ENCODE results near the gene ACOX3. TPM values are rescaled to one million over a fixed set of nuclear protein-coding genes. Genes with fewer than 3 reads are reported as not detected.
A peak's percentile ranks its signal among the peaks of the same experiment; 100 is the strongest.

The ACOX3 gene
- total RNA-seq, 1 donor from 2014 or later: 59.7 TPM

DNA sequence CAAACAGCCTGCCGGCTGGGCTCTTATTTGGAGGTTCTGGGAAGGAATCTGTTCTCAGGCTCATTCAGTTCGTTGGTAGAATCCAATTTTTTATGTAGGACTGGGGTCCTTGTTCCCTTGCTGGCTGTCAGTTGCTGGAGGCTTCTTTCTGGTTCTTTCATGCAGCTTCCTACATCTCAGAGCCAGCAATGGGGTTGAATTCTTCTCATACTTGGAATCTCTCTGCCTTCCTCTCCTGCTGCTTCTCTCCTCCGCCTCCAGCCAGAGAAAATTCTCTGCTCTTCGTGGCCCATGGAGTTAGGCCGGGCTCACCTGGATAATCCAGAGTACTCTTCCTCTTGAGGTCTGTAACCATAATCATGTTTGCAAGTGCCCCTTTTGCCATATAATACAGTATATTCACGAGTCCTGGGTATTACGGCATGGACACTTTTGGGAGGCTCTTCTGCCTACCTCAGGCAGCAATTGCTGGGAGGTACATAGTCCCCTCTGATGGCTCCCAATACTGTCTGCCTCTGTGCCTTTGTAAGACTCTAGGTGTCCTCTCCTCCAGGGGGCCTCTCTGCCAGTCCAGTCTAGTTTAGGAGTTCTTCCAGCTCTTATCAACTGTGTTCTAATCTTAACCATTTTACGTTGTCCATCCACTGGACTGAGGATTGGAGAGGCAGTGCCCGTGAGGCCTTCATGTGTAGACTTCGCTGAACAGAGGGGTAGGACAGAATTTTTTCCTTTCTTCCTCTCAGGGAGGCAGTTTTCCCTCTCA lies 2.3 kb upstream of the ACOX3 start:
- no peak for DNase-seq (ENCODE audit: low spot score in 2 of 2, unreplicated experiment in 2 of 2)
- Mint-ChIP-seq H3K4me3 (peak overlapping the region; percentile 92), H3K27ac (peak overlapping the region; percentile 62), H3K9me3 (no peaks in the 10 kb centered on the region), H3K4me1 (peaks cover 57% of the 10 kb centered on the region), H3K36me3 (no peaks in the 10 kb centered on the region), H3K27me3 (ENCODE audit: low read depth) (no peaks in the 10 kb centered on the region)
- TF ChIP-seq, protein P1, sequence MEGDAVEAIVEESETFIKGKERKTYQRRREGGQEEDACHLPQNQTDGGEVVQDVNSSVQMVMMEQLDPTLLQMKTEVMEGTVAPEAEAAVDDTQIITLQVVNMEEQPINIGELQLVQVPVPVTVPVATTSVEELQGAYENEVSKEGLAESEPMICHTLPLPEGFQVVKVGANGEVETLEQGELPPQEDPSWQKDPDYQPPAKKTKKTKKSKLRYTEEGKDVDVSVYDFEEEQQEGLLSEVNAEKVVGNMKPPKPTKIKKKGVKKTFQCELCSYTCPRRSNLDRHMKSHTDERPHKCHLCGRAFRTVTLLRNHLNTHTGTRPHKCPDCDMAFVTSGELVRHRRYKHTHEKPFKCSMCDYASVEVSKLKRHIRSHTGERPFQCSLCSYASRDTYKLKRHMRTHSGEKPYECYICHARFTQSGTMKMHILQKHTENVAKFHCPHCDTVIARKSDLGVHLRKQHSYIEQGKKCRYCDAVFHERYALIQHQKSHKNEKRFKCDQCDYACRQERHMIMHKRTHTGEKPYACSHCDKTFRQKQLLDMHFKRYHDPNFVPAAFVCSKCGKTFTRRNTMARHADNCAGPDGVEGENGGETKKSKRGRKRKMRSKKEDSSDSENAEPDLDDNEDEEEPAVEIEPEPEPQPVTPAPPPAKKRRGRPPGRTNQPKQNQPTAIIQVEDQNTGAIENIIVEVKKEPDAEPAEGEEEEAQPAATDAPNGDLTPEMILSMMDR (IDR thresholded peaks at IDR 0.05; ENCODE audit: unreplicated experiment): no peak

DNA sequence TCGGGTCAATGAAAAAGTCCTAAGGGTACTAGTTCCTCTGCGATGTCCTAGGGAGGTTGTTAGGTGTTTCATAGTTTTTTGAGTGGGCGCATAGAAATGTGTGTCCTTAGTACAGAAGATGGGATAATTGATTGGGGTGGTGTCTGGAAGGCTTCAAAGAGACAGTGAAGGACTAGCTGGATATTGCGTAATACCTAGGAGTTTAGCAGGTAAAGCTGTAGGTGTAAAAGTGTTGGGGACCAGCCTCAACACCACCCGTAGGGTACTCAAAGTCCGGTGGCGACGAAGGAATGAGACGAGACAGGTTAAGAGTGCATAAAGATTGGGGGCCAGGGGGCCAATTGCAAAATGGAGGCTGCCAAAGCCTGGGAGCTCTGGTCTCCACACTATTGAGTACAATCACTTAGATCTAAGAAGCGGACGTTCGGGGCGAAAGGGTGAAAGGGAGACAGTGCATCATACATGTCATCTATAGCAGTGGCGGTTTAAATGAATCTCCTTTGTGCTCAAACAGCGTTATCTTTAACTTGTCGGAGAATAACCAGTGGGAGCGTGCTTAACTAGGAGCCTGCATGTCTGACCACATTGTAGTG lies 1.1 kb upstream of the ACOX3 start:
- H3K4me1 Mint-ChIP-seq: peaks cover 65% of the 10 kb centered on the region
- no peaks in the 10 kb centered on the region for H3K9me3 Mint-ChIP-seq
- H3K4me3 Mint-ChIP-seq: peak overlapping the region; percentile 92
- peak overlapping the region; percentile 58 for H3K27ac Mint-ChIP-seq
- no peaks in the 10 kb centered on the region for H3K36me3 Mint-ChIP-seq
- TF ChIP-seq, protein P1 (IDR thresholded peaks at IDR 0.05; ENCODE audit: unreplicated experiment): no peak
- DNase-seq (ENCODE audit: low spot score in 2 of 2, unreplicated experiment in 2 of 2): no peak
- no peaks in the 10 kb centered on the region for H3K27me3 Mint-ChIP-seq (ENCODE audit: low read depth)

DNA sequence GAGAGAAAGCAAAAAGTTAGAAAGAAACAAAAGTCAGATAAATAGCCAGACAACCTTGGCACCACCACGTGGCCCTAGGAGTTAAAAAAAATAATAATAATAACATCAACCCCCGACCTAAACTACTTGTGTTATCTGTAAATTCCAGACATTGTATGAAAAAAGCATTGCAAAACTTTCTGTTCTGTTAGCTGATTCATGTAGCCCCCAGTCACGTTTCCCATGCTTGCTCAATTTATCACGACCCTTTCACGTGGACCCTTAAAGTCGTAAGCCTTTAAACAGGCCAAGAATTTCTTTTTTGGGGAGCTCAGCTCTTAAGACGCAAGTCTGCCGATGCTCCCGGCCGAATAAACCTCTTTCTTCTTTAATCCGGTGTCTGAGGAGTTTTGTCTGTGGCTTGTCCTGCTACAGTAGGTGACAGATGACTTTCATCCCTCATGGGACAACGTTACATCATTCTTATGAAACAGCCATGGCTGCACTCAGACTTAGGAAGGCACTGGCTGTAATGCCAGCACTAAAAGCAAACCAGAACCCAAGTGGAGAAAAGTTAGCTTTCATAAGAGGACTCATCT lies 520 bp downstream of the ACOX3 start:
- DNase-seq (ENCODE audit: low spot score in 2 of 2, unreplicated experiment in 2 of 2): no peak
- Mint-ChIP-seq H3K36me3 (no peaks in the 10 kb centered on the region), H3K9me3 (no peaks in the 10 kb centered on the region), H3K4me1 (peaks cover 78% of the 10 kb centered on the region), H3K27me3 (ENCODE audit: low read depth) (no peaks in the 10 kb centered on the region), H3K27ac (peak overlapping the region; percentile 99), H3K4me3 (peak overlapping the region; percentile 92)
- TF ChIP-seq, protein P1 (IDR thresholded peaks at IDR 0.05; ENCODE audit: unreplicated experiment): no peak

DNA sequence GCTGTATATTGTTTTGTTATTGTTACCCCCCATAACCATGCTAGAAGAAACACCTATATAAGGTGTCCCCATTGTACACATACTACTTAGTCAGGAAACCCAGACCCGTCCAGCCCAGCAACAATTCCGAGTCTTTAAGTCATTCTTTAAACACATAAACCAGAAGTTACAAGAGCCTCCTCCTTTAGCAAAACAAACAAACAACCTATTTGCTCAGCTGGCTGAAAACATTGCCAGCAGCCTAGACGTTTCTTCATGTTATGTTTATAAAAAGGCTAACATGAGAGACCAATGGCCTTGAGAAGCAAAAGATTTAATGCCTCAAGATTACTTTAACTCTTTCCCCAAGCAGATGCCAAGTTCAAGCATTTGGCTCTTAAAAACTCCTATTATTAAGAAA lies 1.4 kb downstream of the ACOX3 start:
- DNase-seq (ENCODE audit: low spot score in 2 of 2, unreplicated experiment in 2 of 2): no peak
- Mint-ChIP-seq H3K4me1 (peaks cover 87% of the 10 kb centered on the region), H3K27me3 (ENCODE audit: low read depth) (no peaks in the 10 kb centered on the region), H3K27ac (peak overlapping the region; percentile 81), H3K4me3 (peak overlapping the region; percentile 92), H3K9me3 (no peaks in the 10 kb centered on the region), H3K36me3 (no peaks in the 10 kb centered on the region)
- TF ChIP-seq, protein P1 (IDR thresholded peaks at IDR 0.05; ENCODE audit: unreplicated experiment): no peak

DNA sequence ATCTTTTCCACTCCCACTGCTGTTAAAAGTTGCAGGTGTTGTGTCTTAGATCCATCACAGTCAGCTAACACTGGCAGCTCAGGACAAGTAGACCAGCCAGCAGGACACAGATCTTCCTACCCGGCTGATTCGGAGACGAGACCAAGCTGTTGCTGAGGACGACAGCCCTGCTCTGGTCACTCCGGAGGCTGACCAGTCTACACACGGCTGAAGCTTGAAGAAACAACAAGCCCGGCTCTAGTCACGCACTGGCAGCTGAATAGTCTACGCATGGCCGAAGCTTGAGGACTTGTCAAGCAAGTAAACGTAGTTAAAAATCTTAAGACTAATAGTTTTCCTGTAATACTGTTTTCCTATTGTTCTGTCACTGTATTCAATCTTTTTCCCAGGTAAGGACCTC lies 1.8 kb downstream of the ACOX3 start:
- no peak for DNase-seq (ENCODE audit: low spot score in 2 of 2, unreplicated experiment in 2 of 2)
- TF ChIP-seq, protein P1 (IDR thresholded peaks at IDR 0.05; ENCODE audit: unreplicated experiment): no peak
- H3K4me3 Mint-ChIP-seq: peak overlapping the region; percentile 92
- H3K9me3 Mint-ChIP-seq: no peaks in the 10 kb centered on the region
- H3K27me3 Mint-ChIP-seq (ENCODE audit: low read depth): no peaks in the 10 kb centered on the region
- H3K36me3 Mint-ChIP-seq: no peaks in the 10 kb centered on the region
- peaks cover 88% of the 10 kb centered on the region for H3K4me1 Mint-ChIP-seq
- H3K27ac Mint-ChIP-seq: peak overlapping the region; percentile 81

Measured in mesothelial cell of epicardium (in vitro differentiated cells).